HepG2 (cell line): ENCODE measurements around the gene ASAP2. TPM values are rescaled to one million over a fixed set of nuclear protein-coding genes. Genes with fewer than 3 reads are reported as not detected.

Experiments used
- BCL6 ChIP-seq: IDR thresholded peaks from 2 replicates; pipeline ENCODE4 v1.6.1; 2016; ENCODE audit warnings: missing genetic modification reagents, missing compliant biosample characterization
- CEBPG ChIP-seq: IDR thresholded peaks from 2 replicates; pipeline ENCODE4 v1.6.1; 2016
- EHMT2 ChIP-seq: fragments of 200-600 bp; sonication (generic); IDR thresholded peaks from 2 replicates; pipeline ENCODE4 v1.7.0; 2017; ENCODE audit warnings: antibody characterized with exemption, low read depth, low read length, borderline replicate concordance
- ETV6 ChIP-seq: sonication (generic); formaldehyde crosslinking; conservative IDR thresholded peaks from 2 replicates; pipeline ENCODE4 v1.4.0; 2020; ENCODE audit warnings: missing genetic modification reagents
- FOXO4 ChIP-seq: sonication (generic); formaldehyde crosslinking; conservative IDR thresholded peaks from 2 replicates; pipeline ENCODE4 v1.8.1; 2023; ENCODE audit warnings: missing genetic modification reagents
- GATA4 ChIP-seq: sonication (generic); IDR thresholded peaks from 2 replicates; pipeline ENCODE4 v1.6.1; 2016; ENCODE audit warnings: antibody characterized with exemption, low read depth, borderline replicate concordance
- ISL2 ChIP-seq: sonication (generic); formaldehyde crosslinking; IDR thresholded peaks from 2 replicates; pipeline ENCODE4 v1.5.0; 2020; ENCODE audit warnings: missing genetic modification reagents
- MED1 ChIP-seq: sonication (generic); formaldehyde crosslinking; IDR thresholded peaks from 2 replicates; pipeline ENCODE4 v1.4.0; 2020; ENCODE audit warnings: missing genetic modification reagents
- SAP130 ChIP-seq: IDR thresholded peaks from 2 replicates; pipeline ENCODE4 v1.6.1; 2016; ENCODE audit warnings: low read depth
- SNAPC5 ChIP-seq: sonication (generic); formaldehyde crosslinking; IDR thresholded peaks from 2 replicates; pipeline ENCODE4 v1.8.1; 2023; ENCODE audit warnings: mild to moderate bottlenecking, missing genetic modification reagents, borderline replicate concordance
- SOX6 ChIP-seq, 2 experiments: fragments of 450-650 bp in 1 of 2; sonication (generic) in 1 of 2; formaldehyde crosslinking in 1 of 2; IDR thresholded peaks; 2 replicates each; pipeline versions ENCODE4 v1.4.0 to v1.6.1; 2017 to 2020; ENCODE audit warnings: antibody characterized with exemption in 1 of 2, mild to moderate bottlenecking in 1 of 2, missing genetic modification reagents in 1 of 2
- ZFY ChIP-seq: sonication (generic); formaldehyde crosslinking; IDR thresholded peaks from 2 replicates; pipeline ENCODE4 v1.4.0; 2020; ENCODE audit warnings: missing genetic modification reagents
- ZNF251 ChIP-seq: sonication (generic); formaldehyde crosslinking; IDR thresholded peaks from 2 replicates; pipeline ENCODE4 v1.9.0; 2021; ENCODE audit warnings: mild to moderate bottlenecking, missing genetic modification reagents
- ZNF614 ChIP-seq: IDR thresholded peaks from 2 replicates; pipeline ENCODE4 v1.6.1; 2018; ENCODE audit warnings: missing biosample characterization, missing genetic modification reagents, inconsistent platforms, borderline replicate concordance
- ZNF629 ChIP-seq: sonication (generic); formaldehyde crosslinking; conservative IDR thresholded peaks from 2 replicates; pipeline ENCODE4 v1.5.0; 2020; ENCODE audit warnings: missing genetic modification reagents
- ZSCAN29 ChIP-seq: sonication (generic); formaldehyde crosslinking; conservative IDR thresholded peaks from 2 replicates; pipeline ENCODE4 v1.4.0; 2020; ENCODE audit warnings: mild to moderate bottlenecking, missing genetic modification reagents
- polyA plus RNA-seq, 8 experiments: library from polyadenylated mRNA; depleted of rRNA in 3 of 8; stranded (reverse) in 7 of 8; unstranded in 1 of 8; fragments of >200 nt; fragmentation: Illumina TruSeq in 4 of 8; extraction: Trizol in 4 of 8; gene quantifications; 2 replicates each; pipeline versions ENCODE4 v1.2.1 to v1.2.3, GENCODE V29; 2011 to 2016; ENCODE audit warnings: low read depth in 4 of 8, missing spikeins in 1 of 8, mixed read lengths in 1 of 8; ENCODE audit not compliant: insufficient read depth in 1 of 8
- total RNA-seq, 5 experiments: library from RNA; depleted of rRNA; stranded (reverse); fragments of >200 nt; fragmentation: Illumina TruSeq; extraction: Trizol; gene quantifications; 2 replicates each; pipeline ENCODE4 v1.2.3, GENCODE V29; 2016; ENCODE audit warnings: low read depth in 1 of 5
- TF ChIP-seq, protein P1 (sequence below): sonication (generic); formaldehyde crosslinking; IDR thresholded peaks from 2 replicates; pipeline ENCODE4 v1.8.1; 2023; ENCODE audit warnings: mild to moderate bottlenecking, inconsistent platforms, moderate library complexity, missing genetic modification reagents, borderline replicate concordance
- TF ChIP-seq, protein P2 (sequence below), 2 experiments: fragments of 450-650 bp in 1 of 2; sonication (generic) in 1 of 2; formaldehyde crosslinking in 1 of 2; IDR thresholded peaks; 2 replicates each; pipeline versions ENCODE4 v1.6.1 to v1.8.0; 2016 to 2022; ENCODE audit warnings: antibody characterized with exemption in 1 of 2, mild to moderate bottlenecking in 1 of 2, missing genetic modification reagents in 1 of 2

ASAP2 gene
- total and polyA plus RNA-seq, 2 of the 13 experiments (the other 11 are each of a cell fraction or from before 2014, with no cell fraction given) = 7.3 to 22.3 TPM

DNA sequence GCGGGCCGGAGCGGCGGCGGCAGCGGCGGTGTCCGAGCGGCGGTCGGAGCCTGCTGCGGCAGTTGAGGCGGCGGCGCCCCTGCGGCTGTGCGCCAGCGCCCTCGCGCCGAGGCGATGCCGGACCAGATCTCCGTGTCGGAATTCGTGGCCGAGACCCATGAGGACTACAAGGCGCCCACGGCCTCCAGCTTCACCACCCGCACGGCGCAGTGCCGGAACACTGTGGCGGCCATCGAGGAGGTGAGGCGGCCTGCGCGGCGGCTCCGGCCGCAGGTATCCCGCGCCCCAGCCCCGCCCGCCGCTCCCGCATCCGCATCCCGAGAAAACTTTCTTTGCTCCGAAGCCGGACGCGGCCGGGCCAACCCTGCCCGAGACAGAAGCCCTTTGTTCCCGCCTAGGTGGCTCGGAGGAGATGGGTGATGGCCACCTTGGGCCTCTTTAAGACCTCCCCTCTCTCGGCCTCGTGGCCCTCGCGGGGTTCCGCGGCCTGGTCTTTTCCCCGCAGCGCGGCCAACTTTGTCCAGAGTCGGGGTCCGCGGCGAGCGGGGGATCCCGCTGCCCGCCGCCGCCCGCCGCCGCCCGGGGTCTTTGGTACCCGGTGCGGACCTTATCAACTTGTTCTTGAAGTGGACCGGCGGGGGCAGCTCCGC is 504 bp downstream of the ASAP2 start (continued):
- TF ChIP-seq BCL6 (CRISPR knock-in tag) (peak; percentile 41), ZSCAN29 (CRISPR knock-in tag) (no peak), ISL2 (CRISPR knock-in tag) (no peak), CEBPG (CRISPR knock-in tag) (no peak), SOX6 (IDR thresholded peaks at IDR 0.05) (no peak), SOX6 (CRISPR knock-in tag; IDR thresholded peaks at IDR 0.05) (0 out of 2 replicates have a peak, but pooled peaks have one; percentile 17), ETV6 (CRISPR knock-in tag) (peak; percentile 42; the same call in 1 of the 2 replicates), ZNF614 (no peak), GATA4 (no peak), SAP130 (CRISPR knock-in tag) (peak; percentile 7; the same call in 1 of the 2 replicates), SNAPC5 (CRISPR knock-in tag) (no peak), EHMT2 (no peak), ZFY (peak; percentile 54), ZNF251 (no peak), ZNF629 (CRISPR knock-in tag) (no peak), MED1 (CRISPR knock-in tag) (no peak), FOXO4 (CRISPR knock-in tag) (peak; percentile 92; the same call in 1 of the 2 replicates)
- TF ChIP-seq, protein P1, sequence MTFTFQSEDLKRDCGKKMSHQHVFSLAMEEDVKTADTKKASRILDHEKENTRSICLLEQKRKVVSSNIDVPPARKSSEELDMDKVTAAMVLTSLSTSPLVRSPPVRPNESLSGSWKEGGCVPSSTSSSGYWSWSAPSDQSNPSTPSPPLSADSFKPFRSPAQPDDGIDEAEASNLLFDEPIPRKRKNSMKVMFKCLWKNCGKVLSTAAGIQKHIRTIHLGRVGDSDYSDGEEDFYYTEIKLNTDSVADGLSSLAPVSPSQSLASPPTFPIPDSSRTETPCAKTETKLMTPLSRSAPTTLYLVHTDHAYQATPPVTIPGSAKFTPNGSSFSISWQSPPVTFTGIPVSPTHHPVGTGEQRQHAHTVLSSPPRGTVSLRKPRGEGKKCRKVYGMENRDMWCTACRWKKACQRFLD = 0 out of 2 replicates have a peak, but pooled peaks have one; percentile 36
- TF ChIP-seq, protein P2, sequence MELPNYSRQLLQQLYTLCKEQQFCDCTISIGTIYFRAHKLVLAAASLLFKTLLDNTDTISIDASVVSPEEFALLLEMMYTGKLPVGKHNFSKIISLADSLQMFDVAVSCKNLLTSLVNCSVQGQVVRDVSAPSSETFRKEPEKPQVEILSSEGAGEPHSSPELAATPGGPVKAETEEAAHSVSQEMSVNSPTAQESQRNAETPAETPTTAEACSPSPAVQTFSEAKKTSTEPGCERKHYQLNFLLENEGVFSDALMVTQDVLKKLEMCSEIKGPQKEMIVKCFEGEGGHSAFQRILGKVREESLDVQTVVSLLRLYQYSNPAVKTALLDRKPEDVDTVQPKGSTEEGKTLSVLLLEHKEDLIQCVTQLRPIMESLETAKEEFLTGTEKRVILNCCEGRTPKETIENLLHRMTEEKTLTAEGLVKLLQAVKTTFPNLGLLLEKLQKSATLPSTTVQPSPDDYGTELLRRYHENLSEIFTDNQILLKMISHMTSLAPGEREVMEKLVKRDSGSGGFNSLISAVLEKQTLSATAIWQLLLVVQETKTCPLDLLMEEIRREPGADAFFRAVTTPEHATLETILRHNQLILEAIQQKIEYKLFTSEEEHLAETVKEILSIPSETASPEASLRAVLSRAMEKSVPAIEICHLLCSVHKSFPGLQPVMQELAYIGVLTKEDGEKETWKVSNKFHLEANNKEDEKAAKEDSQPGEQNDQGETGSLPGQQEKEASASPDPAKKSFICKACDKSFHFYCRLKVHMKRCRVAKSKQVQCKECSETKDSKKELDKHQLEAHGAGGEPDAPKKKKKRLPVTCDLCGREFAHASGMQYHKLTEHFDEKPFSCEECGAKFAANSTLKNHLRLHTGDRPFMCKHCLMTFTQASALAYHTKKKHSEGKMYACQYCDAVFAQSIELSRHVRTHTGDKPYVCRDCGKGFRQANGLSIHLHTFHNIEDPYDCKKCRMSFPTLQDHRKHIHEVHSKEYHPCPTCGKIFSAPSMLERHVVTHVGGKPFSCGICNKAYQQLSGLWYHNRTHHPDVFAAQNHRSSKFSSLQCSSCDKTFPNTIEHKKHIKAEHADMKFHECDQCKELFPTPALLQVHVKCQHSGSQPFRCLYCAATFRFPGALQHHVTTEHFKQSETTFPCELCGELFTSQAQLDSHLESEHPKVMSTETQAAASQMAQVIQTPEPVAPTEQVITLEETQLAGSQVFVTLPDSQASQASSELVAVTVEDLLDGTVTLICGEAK (IDR thresholded peaks at IDR 0.05) = no peak
- TF ChIP-seq, protein P2 (CRISPR knock-in tag; IDR thresholded peaks at IDR 0.05) = peak; percentile 57; the same call in 1 of the 2 replicates
